Panc1 (cell line): ENCODE data around the gene SPTLC2. TPM values are rescaled to one million over a fixed set of nuclear protein-coding genes. Genes with fewer than 3 reads are reported as not detected.

Experiments used
- ATAC-seq: fragments of 200-7000 bp; cut with Tn5 transposase; 2 replicates; pipeline ENCODE4 v1.9.1; 2020; ENCODE audit warnings: mild to moderate bottlenecking, moderate library complexity
- BruUV-seq: library from RNA; stranded (reverse); fragments of 400-500 nt; replicated peaks from 2 replicates; lab custom pipeline; 2021; lab: Mats Ljungman, UMichigan
- CTCF ChIA-PET: fragments of 300-600 bp; sonication (Branson Sonifier 250); formaldehyde crosslinking; loops from one replicate; lab custom pipeline; 2022; ENCODE audit warnings: antibody characterized with exemption; lab: Charles Lee
- POLR2A ChIA-PET: fragments of 300-600 bp; sonication (Branson Sonifier 250); formaldehyde crosslinking; loops from one replicate; lab custom pipeline; 2022; ENCODE audit warnings: antibody characterized with exemption; lab: Charles Lee
- DNase-seq: peaks from one replicate; pipeline ENCODE4 v3.0.0-alpha.2; 2010; ENCODE audit warnings: low read depth, low spot score
- H3K27ac ChIP-seq: 2 replicates; pipeline ENCODE4 v1.5.1; 2011; ENCODE audit warnings: mild to moderate bottlenecking, low read length, inconsistent platforms
- H3K27me3 ChIP-seq: fragments of 200-500 bp; sonication (Bioruptor generic); 2 replicates; pipeline ENCODE4 v1.6.0; 2014; ENCODE audit warnings: low read length, inconsistent platforms; ENCODE audit not compliant: control insufficient read depth, insufficient read depth
- H3K36me3 ChIP-seq: fragments of 200-500 bp; sonication (Bioruptor generic); 2 replicates; pipeline ENCODE4 v1.5.1; 2014; ENCODE audit warnings: inconsistent platforms, mild to moderate bottlenecking, low read length, moderate library complexity; ENCODE audit not compliant: control insufficient read depth, insufficient read depth
- H3K4me1 ChIP-seq: 2 replicates; pipeline ENCODE4 v1.5.1; 2011; ENCODE audit warnings: inconsistent platforms, mild to moderate bottlenecking, low read length, moderate library complexity; ENCODE audit not compliant: control insufficient read depth, insufficient read depth
- H3K4me3 ChIP-seq, 2 experiments: 2 replicates each; pipeline ENCODE4 v1.5.1; 2011 to 2012; ENCODE audit warnings: low read depth in 2 of 2, low read length in 2 of 2, mild to moderate bottlenecking in 2 of 2, inconsistent platforms in 1 of 2, moderate library complexity in 1 of 2
- H3K9me3 ChIP-seq: fragments of 200-500 bp; sonication (Bioruptor generic); 2 replicates; pipeline ENCODE4 v1.5.1; 2014; ENCODE audit warnings: low read depth, mild to moderate bottlenecking, inconsistent platforms, low read length, moderate library complexity; ENCODE audit not compliant: control insufficient read depth, insufficient read depth
- POLR2AphosphoS5 ChIP-seq: IDR thresholded peaks from 2 replicates; pipeline ENCODE4 v1.6.1; 2012; ENCODE audit warnings: mild to moderate bottlenecking, low read depth, low read length, moderate library complexity
- SIN3A ChIP-seq: IDR thresholded peaks from 2 replicates; pipeline ENCODE4 v1.6.1; 2012; ENCODE audit warnings: low read depth, mild to moderate bottlenecking, low read length, moderate library complexity, borderline replicate concordance; ENCODE audit not compliant: insufficient read depth
- TCF7L2 ChIP-seq: IDR thresholded peaks from 2 replicates; pipeline ENCODE4 v1.6.1; 2011; ENCODE audit warnings: mild to moderate bottlenecking, low read depth, low read length, inconsistent platforms
- in situ Hi-C: cut with HindIII; loops from 2 replicates; pipeline ENCODE4 v1.10.0; 2016; ENCODE audit warnings: low sequenced_read_pairs, low pct_unique_long_range_greater_than_20kb
- intact Hi-C: fragments of 100-400 bp; cut with micrococcal nuclease; formaldehyde crosslinking; loops from one replicate; pipeline ENCODE4 v1.10.0; 2022; ENCODE audit not compliant: unreplicated experiment
- total RNA-seq: library from RNA; stranded (reverse); gene quantifications from one replicate; pipeline ENCODE4 v1.2.1, GENCODE V29; 2021; ENCODE audit not compliant: unreplicated experiment
- TF ChIP-seq, protein P1 (sequence below), 2 experiments: IDR thresholded peaks; 2 replicates each; pipeline ENCODE4 v1.6.1; 2011 to 2012; ENCODE audit warnings: low read depth in 2 of 2, control low read depth in 1 of 2, low read length in 1 of 2, mild to moderate bottlenecking in 1 of 2, moderate library complexity in 1 of 2; ENCODE audit not compliant: insufficient read depth in 1 of 2
- TF ChIP-seq, protein P2 (sequence below): fragments of 450-650 bp; IDR thresholded peaks from 2 replicates; pipeline ENCODE4 v1.5.1; 2017; ENCODE audit warnings: mild to moderate bottlenecking

The SPTLC2 gene
- total RNA-seq, 1 experiment from 2014 or later = 21.0 TPM

- BruUV-seq = no TSS peak
- Histone ChIP-seq H3K36me3 (no peaks in the 10 kb centered on the region), H3K27me3 (no peaks in the 10 kb centered on the region), H3K9me3 (no peaks in the 10 kb centered on the region), H3K4me1 (0 out of 2 replicates have a peak, but pooled peaks cover 2% of the 10 kb centered on the region), H3K4me3 (no peak overlapping the region), H3K27ac (no peak overlapping the region)
- POLR2A ChIA-PET = no interaction called here
- no peak for ATAC-seq
- CTCF ChIA-PET = no interaction called here
- intact Hi-C loops (no loop called here), in situ Hi-C loops (no loop called here)
- TF ChIP-seq, protein P1, sequence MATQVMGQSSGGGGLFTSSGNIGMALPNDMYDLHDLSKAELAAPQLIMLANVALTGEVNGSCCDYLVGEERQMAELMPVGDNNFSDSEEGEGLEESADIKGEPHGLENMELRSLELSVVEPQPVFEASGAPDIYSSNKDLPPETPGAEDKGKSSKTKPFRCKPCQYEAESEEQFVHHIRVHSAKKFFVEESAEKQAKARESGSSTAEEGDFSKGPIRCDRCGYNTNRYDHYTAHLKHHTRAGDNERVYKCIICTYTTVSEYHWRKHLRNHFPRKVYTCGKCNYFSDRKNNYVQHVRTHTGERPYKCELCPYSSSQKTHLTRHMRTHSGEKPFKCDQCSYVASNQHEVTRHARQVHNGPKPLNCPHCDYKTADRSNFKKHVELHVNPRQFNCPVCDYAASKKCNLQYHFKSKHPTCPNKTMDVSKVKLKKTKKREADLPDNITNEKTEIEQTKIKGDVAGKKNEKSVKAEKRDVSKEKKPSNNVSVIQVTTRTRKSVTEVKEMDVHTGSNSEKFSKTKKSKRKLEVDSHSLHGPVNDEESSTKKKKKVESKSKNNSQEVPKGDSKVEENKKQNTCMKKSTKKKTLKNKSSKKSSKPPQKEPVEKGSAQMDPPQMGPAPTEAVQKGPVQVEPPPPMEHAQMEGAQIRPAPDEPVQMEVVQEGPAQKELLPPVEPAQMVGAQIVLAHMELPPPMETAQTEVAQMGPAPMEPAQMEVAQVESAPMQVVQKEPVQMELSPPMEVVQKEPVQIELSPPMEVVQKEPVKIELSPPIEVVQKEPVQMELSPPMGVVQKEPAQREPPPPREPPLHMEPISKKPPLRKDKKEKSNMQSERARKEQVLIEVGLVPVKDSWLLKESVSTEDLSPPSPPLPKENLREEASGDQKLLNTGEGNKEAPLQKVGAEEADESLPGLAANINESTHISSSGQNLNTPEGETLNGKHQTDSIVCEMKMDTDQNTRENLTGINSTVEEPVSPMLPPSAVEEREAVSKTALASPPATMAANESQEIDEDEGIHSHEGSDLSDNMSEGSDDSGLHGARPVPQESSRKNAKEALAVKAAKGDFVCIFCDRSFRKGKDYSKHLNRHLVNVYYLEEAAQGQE (IDR thresholded peaks at IDR 0.05; ENCODE audit: insufficient read depth in 1 of 2, low read depth in 2 of 2, low read length in 1 of 2) = no peak
- TF ChIP-seq POLR2AphosphoS5 (no peak), SIN3A (no peak), TCF7L2 (no peak)
- TF ChIP-seq, protein P2, sequence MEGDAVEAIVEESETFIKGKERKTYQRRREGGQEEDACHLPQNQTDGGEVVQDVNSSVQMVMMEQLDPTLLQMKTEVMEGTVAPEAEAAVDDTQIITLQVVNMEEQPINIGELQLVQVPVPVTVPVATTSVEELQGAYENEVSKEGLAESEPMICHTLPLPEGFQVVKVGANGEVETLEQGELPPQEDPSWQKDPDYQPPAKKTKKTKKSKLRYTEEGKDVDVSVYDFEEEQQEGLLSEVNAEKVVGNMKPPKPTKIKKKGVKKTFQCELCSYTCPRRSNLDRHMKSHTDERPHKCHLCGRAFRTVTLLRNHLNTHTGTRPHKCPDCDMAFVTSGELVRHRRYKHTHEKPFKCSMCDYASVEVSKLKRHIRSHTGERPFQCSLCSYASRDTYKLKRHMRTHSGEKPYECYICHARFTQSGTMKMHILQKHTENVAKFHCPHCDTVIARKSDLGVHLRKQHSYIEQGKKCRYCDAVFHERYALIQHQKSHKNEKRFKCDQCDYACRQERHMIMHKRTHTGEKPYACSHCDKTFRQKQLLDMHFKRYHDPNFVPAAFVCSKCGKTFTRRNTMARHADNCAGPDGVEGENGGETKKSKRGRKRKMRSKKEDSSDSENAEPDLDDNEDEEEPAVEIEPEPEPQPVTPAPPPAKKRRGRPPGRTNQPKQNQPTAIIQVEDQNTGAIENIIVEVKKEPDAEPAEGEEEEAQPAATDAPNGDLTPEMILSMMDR = no peak
- no peak for DNase-seq
These were observed 31.1 kb downstream of the SPTLC2 start for GRCh38 chr14:77585385-77585784.

DNA sequence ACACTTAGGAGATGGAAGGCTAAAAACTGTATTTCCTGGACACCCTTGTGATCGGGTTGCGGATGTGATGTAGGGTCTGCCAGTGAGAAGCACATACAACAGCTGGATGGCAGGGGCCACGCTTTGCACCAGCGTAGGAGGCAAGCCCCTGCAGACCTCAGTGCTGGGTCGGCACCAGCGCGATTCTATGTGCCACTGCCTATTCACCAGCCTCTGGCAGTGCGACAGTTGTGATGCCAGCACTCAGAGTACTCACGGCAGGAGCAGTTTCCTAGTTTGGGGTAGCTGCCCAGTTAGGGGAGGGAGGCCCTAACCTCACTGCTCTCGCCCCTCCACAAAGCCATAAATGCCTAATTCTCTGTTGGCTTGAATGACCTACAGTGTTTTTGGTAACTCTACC is 31.6 kb downstream of the SPTLC2 start:
- no peaks in the 10 kb centered on the region for H3K27me3 ChIP-seq
- DNase-seq = no peak
- POLR2A ChIA-PET = no interaction called here
- H3K36me3 ChIP-seq = no peaks in the 10 kb centered on the region
- intact Hi-C loops = no loop called here
- TF ChIP-seq, protein P1 (IDR thresholded peaks at IDR 0.05; ENCODE audit: insufficient read depth in 1 of 2, low read depth in 2 of 2, low read length in 1 of 2) = no peak
- TF ChIP-seq, protein P2 = no peak
- TF ChIP-seq TCF7L2 (no peak), SIN3A (no peak), POLR2AphosphoS5 (no peak)
- no TSS peak for BruUV-seq
- no peak overlapping the region for H3K27ac ChIP-seq
- H3K4me3 ChIP-seq = no peak overlapping the region
- no peaks in the 10 kb centered on the region for H3K9me3 ChIP-seq
- ATAC-seq = no peak
- in situ Hi-C loops = no loop called here
- H3K4me1 ChIP-seq = 0 out of 2 replicates have a peak, but pooled peaks cover 2% of the 10 kb centered on the region
- CTCF ChIA-PET = no interaction called here
